NCI-H446 (cell line): ENCODE measurements around the gene TOMM5.

Source experiments
- DNase-seq, 2 experiments: peaks; one replicate each; lab custom pipeline; 2025; lab: John Stamatoyannopoulos, UW

TOMM5 gene

DNA sequence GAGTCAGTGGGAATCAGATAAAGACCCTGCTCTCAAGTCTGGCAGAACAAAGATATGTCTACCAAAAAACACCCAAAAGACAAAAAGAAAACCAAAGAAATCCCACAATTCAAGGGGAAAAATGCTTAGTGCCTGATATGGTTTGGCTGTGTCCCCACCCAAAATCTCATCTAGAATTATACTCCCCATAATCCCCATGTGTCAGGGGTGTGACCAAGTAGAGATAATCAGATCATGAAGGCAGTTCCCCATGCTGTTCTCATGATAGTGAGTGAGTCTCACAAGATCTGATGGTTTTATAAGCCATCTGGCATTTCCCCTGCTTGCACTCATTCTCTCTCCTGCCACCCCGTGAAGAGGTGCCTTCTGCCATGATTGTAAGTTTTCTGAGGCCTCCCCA, 29.6 kb downstream of the TOMM5 start:
- no peak for DNase-seq

DNA sequence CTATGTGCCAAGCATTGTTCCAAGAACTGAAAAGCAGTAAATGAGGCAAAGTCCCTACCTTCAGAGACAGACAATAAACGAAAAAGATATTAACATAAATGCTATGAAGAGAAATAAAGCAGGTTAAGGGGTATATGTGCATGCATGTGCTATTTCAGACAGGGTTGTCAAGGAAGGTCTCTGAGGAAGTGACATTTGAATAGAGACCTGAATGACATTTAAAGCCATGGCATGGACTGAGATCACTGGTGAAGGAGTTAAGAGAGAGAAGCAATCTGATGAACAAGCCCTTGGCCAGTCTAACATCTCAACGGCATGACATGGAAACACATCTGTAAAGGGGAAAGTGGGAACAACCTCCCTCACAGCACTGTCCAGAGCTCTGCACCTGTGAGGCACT, 30.7 kb downstream of the TOMM5 start:
- no peak for DNase-seq

DNA sequence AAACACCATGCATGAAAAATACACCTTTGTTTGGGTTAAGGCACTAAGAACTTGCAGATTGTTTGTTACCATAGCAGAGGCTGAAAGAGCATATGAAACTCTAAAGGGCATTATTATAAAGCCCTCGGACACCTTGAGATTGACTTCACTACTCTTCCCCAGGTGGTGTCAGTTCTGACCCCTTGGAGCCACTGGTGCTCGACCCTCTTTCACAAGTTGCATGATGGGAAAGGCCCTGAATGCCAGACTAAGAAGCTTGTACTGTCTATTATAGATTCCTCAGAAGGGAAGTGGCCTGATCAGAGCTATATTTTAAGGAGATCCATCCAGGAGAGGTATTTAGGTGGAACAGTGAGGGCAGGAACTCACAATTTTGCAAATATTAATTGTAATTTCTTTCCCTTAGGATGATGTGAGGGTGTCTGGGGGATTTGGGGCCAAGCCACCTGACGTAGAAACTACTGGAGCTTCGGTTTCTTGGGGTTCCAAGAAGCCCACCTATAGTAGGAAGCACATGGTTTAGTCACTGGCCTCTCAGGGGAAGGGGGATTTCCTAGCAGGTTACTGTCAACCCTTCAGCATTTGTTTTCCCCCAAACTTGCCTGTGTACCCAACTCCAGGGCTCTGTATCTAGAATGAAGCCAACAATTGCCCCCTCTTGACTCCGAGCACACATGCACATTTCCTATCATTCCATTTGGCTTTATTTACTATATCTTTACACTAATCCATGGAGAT, 32.4 kb downstream of the TOMM5 start:
- DNase-seq = no peak

DNA sequence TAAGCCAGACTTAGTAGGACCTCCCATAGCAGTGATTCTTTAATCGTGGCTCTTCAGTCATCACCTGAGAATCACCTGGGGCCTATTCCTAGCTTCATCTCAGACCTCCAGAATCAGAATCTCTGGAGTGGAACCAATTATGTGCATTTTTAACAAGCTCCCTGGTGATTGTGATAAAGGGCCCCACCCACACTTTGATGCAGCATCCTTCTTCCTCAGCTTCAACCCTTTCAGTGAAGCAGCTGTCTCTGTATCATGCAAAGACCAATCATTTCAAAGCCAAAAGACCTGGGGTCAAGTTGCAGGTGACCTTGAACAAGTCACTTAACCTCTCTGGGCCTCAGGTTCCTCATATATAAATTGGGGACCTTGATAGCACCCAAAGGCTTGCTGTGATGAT, 33.3 kb downstream of the TOMM5 start:
- no peak for DNase-seq

DNA sequence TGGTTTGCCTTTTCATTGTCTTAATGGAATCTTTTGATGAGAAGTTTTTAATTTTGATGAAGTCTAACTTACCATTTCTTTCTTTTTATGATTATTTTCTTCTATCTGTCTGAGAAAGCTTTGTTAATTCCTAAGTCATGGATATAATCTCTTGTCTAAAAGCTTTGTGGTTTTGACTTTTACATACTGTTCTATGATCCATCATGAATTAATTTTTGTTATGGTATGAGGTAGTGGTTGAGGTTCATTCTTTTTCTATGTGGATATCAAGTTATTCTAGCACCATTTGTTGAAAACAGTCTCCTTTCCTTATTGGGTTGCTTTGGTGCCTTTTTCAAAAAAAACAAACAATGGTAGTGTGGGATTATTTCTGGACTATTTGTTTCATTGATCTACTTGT, 36.6 kb downstream of the TOMM5 start:
- no peak for DNase-seq

DNA sequence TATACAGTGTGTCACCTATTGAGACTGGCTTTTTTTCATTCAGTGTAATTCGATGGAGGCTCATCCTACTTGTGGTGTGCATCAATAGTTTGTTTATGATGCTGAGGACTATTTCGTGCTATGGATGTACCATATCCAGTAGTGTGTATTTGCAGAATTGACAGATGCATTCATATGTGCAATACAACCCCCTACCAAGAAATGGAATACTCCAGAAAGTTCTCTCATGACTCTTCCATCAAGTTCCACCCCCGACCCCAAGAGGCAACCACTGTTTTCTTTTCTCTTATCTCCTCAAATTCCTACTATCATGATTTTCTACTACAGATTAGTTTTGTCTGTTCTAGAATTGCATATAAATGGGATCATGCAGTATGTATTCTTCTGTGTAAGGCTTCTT, 38.1 kb downstream of the TOMM5 start:
- DNase-seq = no peak

DNA sequence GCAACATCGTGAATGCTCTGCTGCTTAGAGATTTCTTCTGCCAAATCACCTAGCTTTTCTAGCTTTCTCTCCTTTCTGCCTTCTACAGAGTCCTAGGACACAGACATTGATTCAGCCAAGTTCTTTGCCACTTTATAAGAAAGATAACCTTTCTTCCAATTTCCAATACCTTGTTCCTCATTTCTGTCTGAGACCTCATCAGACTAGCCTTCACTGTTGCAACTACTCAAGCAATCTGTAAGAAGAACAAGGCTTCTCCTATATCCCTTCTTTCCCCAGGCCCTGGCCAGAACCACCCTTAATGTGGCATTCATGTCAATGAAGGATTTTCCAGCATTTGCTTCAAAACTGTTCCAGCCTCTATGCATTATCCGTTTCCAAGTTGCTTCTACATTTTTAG, 40.5 kb downstream of the TOMM5 start:
- DNase-seq = no peak

DNA sequence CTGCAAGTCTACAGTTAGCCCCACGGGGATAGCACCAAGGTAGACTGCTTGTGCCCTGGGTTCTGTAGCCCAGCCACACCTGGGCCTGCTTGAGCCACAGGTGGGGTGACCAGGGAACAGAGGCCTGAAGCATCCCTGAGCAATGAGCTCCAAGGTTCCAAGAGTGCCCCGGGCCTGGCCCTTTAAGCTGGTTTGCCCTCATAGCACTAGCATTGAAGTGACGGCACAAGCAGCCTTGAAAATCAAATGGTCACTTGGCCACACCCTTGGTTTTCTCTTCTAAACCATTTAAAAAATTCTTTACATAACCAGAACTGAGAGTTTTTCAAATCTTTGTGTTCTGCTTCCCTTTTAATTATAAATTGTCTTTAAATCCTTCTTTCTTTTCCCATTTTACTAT, 40.9 kb downstream of the TOMM5 start:
- DNase-seq = no peak

DNA sequence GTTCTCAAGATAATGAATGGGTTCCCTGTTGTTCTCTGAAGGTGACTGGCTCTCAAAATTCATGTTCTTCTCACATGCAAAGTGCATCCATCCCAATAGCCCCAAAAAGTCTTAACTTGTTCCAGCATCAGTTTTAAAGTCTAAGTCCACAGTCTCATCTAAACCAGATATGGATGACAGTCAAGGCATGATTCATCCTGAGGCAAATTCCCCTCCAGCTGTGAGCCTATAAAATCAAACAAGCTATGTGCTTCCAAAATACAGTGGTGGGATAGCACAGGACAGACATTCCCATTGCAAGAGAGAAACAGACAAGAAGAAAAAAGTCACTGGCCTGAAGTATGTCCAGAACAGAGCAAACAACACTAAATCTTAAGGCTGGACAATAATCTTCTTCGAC, 41.6 kb downstream of the TOMM5 start:
- no peak for DNase-seq

DNA sequence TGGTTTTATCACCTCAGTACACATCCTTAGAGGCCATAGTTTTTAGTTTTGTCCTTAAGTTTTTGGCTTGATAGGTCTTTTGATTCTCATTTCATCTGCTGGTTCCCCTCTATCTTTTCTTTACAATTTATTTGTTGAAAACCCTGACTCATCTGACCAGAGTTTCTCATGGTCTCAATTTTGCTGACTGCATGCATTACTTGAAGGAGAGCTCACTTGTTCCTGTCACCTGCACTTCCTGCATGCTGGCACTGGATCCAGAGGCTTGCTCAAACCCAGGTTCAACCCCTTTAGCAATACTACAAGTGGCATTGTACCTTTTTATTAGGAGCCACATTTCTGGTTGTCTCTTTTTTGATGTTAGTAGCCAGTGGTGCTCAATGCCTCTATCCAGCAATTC, 42.9 kb downstream of the TOMM5 start:
- DNase-seq = no peak

DNA sequence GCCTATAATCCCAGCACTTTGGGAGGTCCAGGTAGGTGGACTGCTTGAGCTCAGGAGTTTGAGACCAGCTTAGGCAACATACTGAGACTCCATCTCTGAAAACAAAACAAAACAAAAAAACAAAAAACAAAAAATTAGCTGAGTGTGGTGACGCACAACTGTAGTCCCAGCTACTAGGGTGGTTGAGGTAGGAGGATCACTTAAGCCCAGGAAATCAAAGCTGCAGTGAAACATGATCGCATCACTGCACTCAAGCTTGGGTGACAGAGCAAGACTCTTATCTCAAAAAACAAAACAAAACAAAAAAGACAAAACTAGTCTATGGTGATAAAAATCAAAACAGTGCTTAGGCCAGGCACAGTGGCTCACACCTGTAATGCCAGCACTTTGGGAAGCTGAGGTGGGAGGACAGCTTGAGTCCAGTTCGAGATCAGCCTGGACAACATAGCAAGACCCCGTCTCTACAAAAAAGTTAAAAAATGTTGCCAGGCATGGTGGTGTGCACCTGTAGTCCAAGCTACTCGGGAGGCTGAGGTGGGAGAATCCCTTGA, 45.0 kb downstream of the TOMM5 start:
- DNase-seq = no peak

DNA sequence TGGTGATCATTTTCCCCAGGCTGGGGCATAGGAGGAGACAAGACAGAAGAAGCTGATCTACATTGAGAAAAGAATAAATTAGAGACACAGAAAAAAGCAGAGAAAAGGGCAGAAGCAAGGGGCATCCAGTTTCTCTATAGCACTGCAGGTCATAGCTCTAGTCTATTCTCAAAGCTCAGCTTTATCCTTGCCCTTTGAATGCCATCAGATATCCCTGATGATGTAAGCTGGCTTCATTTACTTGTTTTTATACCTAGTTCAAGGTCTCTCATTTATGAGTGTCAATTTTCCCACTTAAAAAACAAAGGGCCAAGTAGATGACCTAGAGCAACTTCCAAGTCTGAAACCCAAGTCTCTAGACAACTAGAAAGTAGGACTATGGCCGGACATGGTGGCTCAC, 48.9 kb downstream of the TOMM5 start:
- no peak for DNase-seq

DNA sequence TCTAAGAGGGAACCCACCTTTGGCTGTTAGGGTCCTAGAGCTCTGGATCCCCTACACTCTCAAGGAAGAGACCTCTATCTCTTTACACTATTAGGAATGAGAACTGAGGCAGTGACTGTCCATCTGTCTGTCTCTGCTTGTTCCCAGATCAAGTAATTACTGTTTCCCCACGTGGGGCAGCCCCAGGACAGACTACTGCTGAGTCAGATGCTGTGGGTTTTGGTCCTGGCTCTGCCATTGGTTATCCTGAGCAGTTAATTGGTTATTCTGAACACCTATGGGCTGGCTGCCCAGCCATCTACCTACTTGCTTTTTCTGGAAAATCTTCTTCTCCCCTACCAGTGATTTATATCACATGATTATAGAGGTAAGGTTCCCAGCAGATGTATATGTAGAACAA, 49.5 kb downstream of the TOMM5 start:
- DNase-seq = no peak

DNA sequence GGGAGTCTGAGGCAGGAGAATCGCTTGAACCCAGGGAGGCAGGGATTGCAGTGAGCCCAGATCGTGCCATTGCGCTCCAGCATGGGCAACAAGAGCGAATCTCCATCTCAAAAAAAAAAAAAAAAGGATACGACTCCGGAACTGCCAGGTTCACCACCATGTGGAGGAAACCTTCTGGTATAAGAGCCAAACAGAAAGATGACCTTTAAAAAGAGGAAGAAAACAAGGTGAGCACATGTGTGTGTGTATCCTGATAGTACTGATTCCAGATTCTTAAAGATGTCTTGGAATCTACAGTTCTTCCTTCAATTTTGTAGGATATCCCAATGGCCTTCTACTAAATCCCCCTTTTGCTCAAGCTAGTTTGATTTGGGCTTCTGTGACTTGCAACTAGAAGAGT, 49.9 kb downstream of the TOMM5 start:
- no peak for DNase-seq

DNA sequence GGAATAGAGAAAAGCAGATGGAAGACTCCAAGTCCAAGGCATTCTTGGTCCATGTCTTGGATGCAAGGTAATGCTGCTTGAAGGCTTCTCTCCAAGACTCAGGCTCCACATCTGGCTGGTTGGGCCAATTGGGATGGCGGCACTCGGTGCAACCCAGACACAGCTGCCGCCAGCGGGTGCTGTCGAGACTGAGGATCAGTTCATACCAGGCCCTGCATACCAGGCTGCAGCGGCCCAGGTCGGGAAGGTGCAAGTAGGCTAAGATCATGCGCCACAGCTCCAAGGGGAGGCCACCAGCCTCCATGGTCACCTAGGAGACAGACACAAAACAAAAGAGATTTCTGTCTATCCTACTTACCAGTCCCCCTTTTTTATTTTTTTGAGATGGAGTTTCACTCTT, 50.9 kb downstream of the TOMM5 start:
- no peak for DNase-seq

DNA sequence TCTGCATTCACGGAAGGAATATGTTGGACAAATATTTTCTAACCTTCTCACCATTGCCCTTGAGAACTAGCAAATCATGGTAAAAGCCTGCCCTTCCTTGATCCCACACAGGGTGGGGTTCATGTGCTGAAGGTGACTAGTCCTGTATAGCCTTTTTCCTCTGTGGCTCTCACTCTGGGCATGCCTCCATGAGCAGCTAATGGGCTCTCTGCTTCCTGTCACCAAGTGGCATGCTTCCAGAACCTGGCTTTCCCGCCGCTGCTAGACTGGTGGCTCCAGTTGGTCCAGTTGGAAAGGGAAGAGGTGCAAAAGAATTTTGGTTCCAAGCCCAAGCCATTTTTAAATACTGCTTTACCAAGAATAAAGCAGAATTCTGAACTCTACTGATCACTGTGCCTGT, 51.8 kb downstream of the TOMM5 start:
- DNase-seq = no peak

DNA sequence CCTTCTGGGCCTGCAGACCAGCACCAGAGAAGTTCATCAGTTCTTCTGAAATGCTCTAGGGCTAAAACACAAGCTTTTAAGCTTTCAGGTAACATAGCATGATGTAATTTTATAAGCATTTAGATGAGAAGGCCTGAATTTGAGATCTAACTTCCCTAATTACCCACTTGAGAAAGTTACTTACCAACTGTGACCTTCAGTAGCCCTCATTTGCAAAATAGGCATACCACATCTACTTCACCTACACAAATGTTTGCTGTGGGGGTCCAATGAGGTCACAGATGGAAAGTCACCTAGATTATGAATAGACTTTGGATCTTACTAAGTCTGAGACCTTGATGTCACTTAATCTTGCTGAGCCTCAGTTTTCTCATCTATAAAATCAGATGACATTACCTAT, 52.8 kb downstream of the TOMM5 start:
- DNase-seq = no peak
